SKM-1 treated with dmso at 0.1 percent for 144 hours (cell line): ENCODE results near the gene CST11.

ENCODE experiments used
- DNase-seq: peaks from one replicate; lab custom pipeline; 2025; ENCODE audit not compliant: unreplicated experiment; lab: John Stamatoyannopoulos, UW

The CST11 gene

DNA sequence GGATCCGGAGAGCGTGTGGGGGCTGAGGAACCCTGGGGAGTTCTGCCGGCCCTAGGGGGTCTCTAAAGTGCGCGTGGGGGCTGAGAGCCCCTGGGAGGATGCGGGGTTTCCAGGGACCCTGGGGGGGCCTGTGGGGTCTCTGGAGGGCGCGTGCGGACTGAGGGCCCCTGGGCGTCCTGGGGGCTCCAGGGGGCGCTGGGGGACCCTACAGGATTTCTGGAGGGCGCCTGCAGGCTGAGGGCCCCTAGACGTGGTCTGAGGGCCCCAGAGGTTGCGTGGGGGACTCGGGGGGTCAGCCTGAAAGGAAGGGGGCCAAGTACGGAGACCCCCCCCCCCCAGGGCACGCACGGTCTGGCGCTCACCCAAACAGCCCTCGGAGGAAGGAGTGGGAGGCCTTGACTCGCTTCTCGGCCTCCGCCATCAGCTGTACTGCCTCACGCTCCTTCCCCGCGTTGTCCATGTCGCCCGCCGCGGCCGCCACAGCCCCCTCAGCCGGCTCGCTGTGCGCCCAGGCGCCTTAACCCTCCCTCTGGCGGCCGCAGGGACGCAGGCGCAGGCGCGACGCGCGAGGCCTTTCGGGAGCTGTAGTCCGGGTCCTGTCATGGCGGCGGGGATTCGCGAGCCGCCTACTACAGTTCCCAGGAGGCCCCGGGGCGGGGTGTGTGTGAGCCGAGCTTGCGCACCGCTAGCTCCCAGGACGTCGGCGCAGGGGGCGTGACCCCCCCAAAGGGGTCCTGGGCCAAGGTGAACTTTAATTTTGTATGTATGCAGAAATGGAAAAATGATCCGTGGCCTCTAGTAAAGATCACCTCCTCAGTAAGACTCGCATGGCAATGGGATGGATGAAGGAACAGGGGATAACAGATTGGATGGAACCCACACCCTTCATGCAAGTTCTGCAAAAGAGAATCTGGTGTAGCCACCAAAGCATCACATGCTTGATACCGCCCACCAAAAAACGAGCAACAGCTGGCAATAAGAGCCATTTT, 31.4 kb downstream of the CST11 start, which contains the start of gene NAPB:
NAPB (minus strand) TSS at position 546 of the 989 bp plus-strand sequence; CDS start at position 460, 86 bp downstream.
- peak; percentile 85 for DNase-seq

DNA sequence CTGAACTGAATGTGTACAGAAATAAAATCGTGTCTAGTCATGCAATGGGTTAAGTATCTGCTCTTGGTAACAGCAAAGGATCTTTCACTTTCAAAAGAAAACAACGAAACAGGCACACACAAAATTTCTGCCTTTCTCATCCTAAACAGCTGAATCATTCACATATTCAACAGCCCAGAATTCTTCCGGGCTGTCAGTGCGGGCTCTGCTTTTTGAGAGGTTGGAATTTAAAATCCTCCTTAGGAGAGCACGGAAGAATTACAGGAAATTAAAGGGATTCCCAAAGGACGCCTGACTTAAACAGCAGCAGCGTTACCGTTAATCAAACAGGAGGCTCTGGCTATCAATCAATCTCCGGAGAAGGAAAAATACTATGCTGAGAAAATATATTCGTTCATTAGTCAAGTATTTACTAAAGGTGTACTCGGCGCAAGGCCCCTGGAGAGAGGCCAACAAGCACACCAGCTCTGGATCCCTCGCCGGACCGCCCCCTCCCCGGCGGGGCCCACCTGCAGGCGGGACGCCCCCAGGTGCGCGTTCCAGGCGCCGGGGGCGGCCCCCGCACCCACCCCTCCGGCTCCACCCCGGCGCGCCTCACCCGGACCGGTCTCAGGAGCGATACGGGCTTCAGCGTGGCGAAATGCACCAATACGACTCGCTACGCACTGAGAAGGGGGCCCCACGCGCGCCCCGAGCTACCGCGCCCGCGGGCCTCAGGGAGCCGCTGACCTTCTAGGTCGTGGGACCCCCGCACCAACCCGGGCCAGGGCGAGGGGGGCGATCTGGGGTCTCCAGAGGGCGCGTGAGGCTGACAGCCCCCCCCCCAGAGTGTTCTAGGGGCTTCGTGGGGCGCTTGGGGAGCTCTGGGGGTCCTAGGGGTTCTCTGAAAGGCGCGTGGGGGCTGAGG, 32.4 kb downstream of the CST11 start:
- no peak for DNase-seq

DNA sequence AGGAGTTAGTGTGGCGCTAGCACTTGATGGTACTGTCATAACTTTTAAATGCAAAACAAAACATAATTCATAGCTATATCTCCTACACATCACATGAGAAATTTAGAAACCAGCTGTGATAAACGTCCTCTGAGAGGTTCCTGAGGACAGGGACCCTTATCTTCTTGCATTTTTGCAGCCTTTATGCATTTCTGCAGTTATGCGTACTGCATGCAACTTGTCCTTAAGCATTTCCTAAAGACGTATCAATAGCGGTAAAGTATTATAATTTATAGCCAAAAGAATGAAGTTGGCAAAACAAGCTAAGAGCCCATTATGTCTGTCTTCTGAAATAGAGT, 33.0 kb downstream of the CST11 start:
- no peak for DNase-seq

DNA sequence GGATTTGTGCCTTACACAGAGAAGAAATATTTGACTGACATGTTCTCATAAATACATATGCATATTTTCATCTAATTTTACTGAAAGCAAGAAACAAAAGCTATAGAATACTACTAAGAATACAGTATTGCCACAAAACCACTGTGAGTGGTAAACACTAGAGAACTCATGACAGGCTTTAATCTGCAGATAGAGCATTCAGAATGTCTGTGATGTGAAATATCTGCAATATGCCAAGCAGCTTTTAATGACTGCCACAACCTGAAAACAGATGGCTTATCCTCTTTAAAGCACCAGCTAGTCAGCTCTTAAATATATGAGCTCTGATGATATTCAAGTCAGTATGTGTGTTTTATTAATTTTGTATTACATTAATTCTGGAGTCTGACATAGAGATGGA, 34.8 kb downstream of the CST11 start:
- DNase-seq = no peak

DNA sequence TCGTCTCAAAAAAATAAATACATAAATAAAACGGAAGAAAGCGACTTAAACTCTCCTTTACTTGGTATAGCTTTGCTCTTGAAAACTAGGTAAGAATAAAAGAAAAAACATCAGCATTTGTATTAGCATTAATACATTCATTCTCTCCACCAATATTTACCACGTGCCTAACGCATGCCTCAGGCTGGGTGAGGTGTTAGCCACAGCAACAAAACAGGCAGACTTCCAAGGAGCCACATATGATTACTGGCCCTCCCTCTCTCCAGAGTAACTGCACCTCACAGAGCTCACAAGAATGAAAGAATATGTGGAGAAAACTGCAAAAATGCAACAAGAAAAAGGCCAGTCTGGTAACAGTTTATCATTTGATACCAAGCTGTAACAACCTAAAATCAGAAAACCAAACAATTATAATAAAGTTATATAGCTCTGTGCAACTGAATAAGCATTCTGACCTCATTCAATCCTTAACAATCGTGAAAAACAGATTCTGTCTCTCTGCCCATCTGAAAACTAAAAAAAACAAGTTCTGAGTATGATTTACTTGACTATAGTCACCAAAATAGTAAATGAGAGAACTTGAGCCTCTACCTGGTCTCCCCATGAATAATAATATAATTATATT, 36.6 kb downstream of the CST11 start:
- no peak for DNase-seq

DNA sequence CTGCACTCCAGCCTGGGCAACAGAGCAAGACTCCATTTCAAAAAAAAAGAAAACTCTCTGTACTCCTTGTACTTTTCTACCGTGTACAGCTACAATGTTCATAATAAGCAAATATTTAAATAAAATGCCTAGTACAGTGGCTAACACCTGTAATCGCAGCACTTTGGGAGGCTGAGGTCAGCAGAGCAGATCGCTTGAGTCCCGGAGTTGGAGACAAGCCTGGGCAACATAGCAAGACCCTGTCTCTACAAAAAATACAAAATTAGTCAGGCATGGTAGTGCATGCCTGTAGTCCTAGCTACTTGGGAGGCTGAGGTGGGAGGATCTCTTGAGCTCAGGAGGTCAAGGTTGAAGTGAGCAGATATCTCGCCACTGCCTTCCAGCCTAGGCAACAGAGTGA, 37.1 kb downstream of the CST11 start:
- DNase-seq = no peak

DNA sequence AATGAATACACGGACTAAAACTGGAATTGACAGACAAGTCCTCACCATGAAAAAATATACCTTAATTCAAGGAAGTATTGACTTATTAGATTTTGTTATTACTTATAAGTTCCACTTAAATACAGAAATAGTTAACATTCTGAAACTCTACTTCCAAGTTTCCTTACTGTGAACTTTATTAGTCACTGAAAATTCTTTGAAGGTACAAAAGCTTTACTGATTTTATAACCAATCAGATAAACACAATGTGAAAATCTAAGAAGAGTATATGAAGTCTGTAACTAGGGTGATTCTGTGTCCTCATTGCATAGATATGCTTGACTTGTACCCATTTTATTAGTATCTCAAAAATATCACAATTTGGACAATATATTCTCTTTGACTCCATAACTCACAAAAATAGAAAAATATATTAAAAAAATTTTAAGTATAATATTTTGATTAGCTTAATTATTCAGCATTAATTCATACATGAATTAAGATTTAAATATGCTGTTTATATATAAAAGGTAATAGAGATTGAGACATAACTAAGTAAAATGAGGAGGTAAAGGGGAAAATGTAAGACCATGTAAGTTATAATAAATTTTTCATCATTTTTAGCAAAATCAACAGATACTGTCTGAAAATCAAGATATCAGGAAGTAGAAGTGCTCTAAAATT, 38.0 kb downstream of the CST11 start:
- DNase-seq = no peak

DNA sequence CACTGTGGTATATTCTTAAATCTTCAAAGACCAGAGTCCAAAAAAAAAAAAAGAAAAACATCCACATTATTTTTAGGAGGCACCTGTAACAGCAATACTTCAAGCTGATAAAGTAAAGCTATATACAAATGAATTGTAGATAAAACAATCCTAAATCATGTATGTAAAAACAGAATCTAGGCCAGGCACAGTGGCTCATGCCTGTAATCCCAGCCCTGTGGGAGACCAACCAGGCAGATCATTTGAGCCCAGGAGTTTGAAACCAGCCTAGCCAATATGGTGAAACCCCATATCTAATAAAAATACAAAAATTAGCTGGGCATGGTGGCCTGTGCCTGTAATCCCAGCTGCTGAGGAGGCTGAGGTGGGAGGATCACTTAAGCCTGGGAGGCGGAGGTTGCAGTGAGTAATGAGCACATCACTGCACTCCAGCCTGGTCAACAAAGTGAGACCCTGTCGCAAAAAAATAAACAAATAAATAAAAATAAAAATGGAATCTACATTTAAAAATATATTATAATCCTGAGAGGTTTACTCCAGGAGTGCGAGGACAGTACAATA, 38.7 kb downstream of the CST11 start:
- no peak for DNase-seq

DNA sequence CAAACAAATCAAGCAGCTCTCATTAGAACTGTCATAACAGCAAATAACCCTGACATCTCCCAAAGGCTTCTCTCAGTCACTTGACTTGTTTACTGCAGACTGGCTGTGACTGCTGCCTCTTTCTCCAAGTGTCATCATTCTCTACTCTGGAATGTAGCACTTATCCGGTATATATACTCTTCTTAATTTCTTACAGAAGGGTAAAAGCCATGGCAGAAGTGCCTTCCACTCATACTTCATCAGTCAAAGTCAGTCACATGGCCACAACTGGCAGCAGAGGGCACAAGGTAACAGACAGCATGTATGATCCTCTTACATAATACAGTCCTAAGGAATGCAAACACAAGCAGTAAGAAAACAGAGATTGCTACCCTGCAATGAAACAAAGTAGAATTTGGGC, 40.6 kb downstream of the CST11 start:
- DNase-seq = no peak

DNA sequence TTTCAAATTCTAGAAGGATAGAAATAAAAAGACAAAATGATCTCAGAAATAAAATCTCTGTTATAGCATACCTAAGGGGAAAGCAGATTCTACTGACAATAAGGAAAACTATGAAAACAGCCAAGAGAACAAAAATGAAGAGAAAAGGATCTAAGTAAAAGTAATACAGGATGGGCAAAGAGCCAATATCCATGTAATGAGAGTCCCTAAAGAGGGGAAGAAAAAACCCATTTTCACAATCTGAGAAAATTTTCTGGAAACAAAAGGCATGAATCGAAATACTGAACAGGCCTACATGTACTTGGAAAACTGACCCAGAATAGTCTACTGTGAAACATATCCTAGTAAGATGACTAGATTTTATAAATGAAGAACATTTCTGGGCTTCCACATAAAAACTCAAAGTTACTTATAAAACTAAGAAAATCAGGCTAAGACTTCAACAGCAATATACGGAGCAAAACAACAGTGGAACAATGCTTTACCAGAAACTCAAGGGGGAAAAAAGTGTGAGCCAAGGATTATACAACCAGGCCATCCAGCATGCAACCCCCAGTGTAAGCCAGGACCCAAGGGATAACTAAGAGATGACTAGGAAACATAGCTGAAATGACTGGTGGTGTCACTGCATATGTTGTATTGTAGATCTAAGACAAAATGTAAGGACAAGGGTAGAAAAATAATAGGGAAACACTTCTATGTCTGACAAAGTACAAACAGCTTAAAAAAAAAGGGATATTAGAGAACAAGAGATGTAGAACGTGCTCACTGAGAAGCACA, 41.6 kb downstream of the CST11 start:
- no peak for DNase-seq

DNA sequence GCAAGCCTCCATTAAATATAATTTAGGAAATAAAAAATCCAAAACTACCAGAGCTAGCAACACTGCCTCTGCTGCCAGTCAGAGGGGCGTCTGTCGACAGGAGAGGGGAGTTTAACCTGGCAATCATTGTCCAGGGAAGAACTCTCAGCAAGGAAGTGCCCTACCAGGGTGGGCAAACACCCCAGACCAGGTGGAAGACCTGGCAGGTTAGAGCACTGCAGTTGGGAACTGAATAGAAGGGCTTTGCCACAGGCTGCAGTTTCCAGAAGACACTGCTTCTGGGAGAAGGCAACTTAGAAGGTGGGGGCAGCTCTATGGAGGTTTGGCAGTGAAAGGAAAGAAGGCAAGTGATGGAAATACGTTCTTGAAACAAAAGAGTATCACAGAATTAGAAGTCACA, 42.9 kb downstream of the CST11 start:
- no peak for DNase-seq

DNA sequence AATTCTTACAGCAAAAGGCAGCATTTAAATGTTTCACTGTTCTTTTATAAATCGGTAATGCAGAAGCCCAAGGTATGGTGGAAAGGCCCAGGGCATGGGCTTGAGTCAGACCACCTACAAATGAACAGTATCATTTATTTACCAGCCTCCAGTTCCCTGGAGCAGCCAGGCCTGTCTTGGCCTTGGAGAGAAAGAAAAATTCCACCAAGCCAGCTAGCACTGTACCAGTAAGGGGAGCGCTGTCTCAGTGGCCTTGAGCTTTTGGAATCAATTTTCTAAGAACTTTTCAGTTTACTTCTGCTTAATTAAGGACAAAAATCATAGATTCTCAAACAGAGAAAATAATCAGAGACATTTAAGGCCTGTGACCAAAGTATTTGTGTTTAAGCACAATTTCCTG, 43.7 kb downstream of the CST11 start:
- DNase-seq = no peak

DNA sequence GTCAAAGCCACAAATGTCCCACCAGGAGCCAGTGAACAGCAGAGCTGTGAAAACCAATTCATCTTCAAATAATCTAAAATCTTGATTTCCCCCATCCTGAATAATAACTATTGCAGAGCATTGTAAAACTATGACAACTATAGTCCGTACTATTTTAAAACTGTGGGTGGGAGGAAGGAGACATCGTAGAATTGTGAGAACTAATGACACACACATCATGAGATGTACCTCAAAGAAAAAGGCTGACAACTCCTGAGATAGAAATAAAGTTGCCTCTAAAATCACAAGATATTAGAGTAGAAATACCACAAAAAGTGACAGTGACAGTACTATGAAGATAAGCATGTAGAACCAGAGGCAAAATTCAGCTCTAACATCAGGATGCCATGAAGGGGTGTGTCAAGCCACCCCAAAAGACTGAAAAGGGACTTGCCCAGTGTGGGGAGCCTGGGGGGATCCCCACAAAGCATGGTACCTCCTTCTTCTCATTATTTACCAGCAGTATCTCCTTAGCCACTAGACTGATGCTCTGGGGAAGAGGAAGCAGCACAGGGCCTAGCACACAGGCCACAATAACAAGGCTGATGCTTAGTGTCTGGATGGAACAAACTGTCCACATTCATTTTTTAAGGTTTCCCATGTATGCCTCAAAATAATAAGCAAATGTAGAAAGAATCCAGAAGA, 44.8 kb downstream of the CST11 start:
- DNase-seq = no peak

DNA sequence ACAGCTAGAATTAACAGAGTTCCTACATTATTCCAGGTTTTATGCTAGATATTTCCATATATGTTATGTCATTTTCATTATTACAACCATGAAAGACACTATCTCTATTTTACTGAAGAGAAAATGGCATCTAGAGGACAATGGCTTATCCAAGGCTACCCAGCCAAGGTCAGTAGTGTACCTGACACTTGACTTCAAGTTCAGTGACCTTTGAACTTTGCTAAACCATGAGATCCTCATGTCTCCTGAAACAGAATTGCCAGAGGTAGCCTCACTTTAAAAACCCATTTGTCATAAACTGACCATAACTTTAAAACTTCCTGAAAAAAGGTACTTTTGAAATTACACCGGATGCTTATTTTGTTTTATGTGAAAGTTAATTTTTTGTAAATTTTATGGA, 45.8 kb downstream of the CST11 start:
- DNase-seq = no peak

DNA sequence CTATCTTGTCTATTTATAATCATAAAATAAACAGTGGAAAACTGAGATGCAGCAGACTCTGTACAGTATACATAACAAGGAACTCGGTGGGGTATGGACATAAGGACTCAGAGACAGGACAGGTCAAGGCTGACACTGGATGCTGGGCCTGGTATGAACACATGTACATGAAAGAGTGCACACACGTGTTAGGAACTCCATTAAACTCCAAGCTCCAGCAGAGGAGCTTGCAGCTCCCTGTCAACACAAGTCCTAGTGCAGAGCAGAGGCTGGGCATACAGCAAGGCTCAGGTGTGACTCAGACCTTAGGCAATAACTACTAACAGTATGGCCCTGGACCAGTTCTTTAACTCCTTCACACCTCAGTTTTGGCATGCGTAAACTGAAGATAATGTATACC, 48.5 kb downstream of the CST11 start:
- no peak for DNase-seq

DNA sequence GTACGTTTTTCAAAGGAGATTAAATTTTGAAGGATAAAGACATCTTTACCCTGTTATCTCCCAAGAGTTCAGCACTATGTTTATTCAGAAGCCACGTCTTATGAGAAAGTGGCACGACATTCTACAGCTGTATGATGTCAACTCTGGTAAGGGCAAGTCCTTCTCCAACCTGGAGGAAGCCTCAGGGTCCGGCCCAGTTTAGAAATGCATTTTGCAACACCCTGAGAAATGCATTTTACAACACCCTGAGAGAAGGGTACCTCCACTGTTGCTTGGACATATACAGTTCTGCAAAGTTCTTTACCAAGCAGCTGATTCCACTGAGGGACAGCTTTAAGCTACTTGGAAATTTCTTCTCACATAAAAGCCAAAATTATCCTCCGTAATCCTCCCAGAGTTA, 48.9 kb downstream of the CST11 start:
- no peak for DNase-seq

DNA sequence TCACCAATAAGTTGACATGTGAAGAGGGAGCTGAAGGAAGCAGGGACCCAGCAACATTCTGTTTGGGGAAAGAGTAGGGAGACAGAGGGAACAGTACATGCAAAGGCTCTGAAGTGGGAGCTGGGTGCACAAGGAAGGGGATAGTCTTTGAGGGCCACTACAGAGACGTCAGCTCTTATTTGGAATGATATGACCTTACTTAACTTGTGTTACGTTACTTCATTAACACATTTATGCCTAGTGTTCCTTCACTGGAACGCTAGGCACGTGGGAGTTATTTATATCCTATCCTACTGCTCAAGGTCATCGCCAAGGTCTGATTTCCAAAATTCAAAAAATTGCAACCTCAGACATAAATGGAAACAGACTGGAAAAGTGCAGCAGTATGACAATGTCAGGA, 51.6 kb downstream of the CST11 start:
- no peak for DNase-seq
